ENCODE results near the gene GABRQ.

DNA sequence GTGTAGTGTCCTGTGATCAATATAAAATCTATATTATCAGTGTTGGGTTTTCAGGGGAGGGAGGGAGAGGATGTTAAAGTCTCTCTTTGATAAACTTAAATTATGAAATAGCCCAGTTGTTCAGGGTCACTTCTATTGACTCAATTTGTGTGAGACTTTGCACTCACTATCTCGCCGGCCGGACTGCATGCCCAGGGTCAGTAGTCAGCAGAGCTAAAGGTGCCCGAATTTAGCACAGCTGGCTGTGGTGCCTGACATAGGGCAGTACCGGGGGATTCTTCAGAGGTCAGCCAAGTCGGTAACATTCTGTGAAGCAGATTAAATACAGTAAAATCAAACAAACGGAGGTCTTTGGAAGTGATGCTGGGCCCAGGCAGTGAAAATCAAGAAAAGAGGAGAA is 19.2 kb downstream of the GABRQ start:
- TF ChIP-seq POLR2A (IDR thresholded peaks at IDR 0.05; ENCODE audit: low read length) (no peak), GATA1 (IDR thresholded peaks at IDR 0.05; ENCODE audit: low read depth, low read length) (no peak)
